GM23338 (cell line): ENCODE measurements around the gene BCLAF3.

Source experiments
- CREB1 ChIP-seq: fragments of 250-450 bp; sonication (Bioruptor Pico); IDR thresholded peaks from 2 replicates; pipeline ENCODE4 v1.5.0; 2020; ENCODE audit warnings: low read depth, mild to moderate bottlenecking, moderate library complexity
- CTCF ChIP-seq, 2 experiments: fragments of 200-600 bp in 1 of 2; sonication (generic) in 1 of 2; conservative IDR thresholded peaks; 2 replicates each; pipeline versions ENCODE4 v1.5.1 to v1.6.1; 2016 to 2017; ENCODE audit warnings: antibody characterized with exemption in 2 of 2, low read depth in 2 of 2, mild to moderate bottlenecking in 2 of 2, moderate library complexity in 1 of 2
- JUNB ChIP-seq: IDR thresholded peaks from one replicate; pipeline ENCODE4 v1.6.1; 2016; ENCODE audit warnings: antibody characterized with exemption; ENCODE audit not compliant: unreplicated experiment
- POLR2AphosphoS5 ChIP-seq: IDR thresholded peaks from 2 replicates; pipeline ENCODE4 v1.6.1; 2016; ENCODE audit warnings: antibody characterized with exemption, low read depth

DNA sequence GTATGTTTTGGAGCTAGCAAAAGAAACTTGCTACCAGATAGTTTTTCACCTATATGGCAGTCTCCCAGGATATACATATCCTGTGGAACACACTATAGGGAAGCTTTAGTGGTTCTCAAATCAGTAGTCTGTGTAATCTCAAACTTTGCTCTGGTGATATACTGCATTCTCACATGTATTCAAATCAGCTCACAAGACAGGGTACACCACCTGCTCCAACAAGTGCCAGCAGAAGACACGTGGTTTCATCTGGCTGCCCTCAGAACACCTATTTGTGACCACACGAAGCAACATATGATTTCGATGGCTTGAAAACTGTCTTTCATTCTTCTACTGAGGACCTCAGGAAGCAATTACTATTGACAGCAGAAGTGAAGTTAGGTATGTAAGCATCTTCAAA is 37.7 kb downstream of the BCLAF3 start:
- TF ChIP-seq CTCF (conservative IDR thresholded peaks at IDR 0.05; ENCODE audit: low read depth in 2 of 2) (no peak), POLR2AphosphoS5 (no peak), CREB1 (CRISPR knock-in tag) (no peak), JUNB (no peak)
